CD14-positive monocyte (primary cell): ENCODE results near the gene ECSCR. TPM values are rescaled to one million over a fixed set of nuclear protein-coding genes. Genes with fewer than 3 reads are reported as not detected.

ENCODE experiments used
- DNase-seq, 3 donors: peaks; one replicate each; pipeline ENCODE4 v3.0.0-alpha.2; 2011 to 2022
- H2AFZ ChIP-seq: 2 replicates; pipeline ENCODE4 v1.6.0; 2012; ENCODE audit warnings: mild to moderate bottlenecking, low read depth, low read length, inconsistent platforms; ENCODE audit not compliant: insufficient read depth, poor library complexity, severe bottlenecking
- H3K27ac ChIP-seq, 2 donors: 1 replicate in 1 of 2; 2 replicates in 1 of 2; pipeline ENCODE4 v1.5.1; 2012 to 2013; ENCODE audit warnings: low read length in 2 of 2, control low read depth in 1 of 2, inconsistent platforms in 1 of 2, low read depth in 1 of 2, mild to moderate bottlenecking in 1 of 2
- H3K27me3 ChIP-seq, 2 donors: one replicate each; pipeline versions ENCODE4 v1.6.0 to v1.6.1; 2011 to 2013; ENCODE audit warnings: low read length in 2 of 2; ENCODE audit not compliant: control insufficient read depth in 2 of 2, insufficient read depth in 2 of 2
- H3K36me3 ChIP-seq, 2 donors: replicated peaks in 1 of 2; 1 replicate in 1 of 2; 2 replicates in 1 of 2; pipeline versions ENCODE4 v1.5.1 to v1.6.1; 2012 to 2013; ENCODE audit warnings: low read length in 2 of 2, control low read depth in 1 of 2, inconsistent platforms in 1 of 2, mild to moderate bottlenecking in 1 of 2; ENCODE audit not compliant: insufficient read depth in 2 of 2, control insufficient read depth in 1 of 2
- H3K4me1 ChIP-seq, 2 donors: 1 replicate in 1 of 2; 2 replicates in 1 of 2; pipeline versions ENCODE4 v1.5.1 to v1.6.1; 2012 to 2013; ENCODE audit warnings: low read length in 2 of 2, control low read depth in 1 of 2, inconsistent platforms in 1 of 2, mild to moderate bottlenecking in 1 of 2, moderate library complexity in 1 of 2; ENCODE audit not compliant: insufficient read depth in 2 of 2, control insufficient read depth in 1 of 2
- H3K4me2 ChIP-seq: replicated peaks from 2 replicates; pipeline ENCODE3; 2012; ENCODE audit warnings: low read length, moderate library complexity, mild to moderate bottlenecking; ENCODE audit not compliant: poor library complexity, severe bottlenecking; ENCODE audit errors: extremely low read depth
- H3K4me3 ChIP-seq, 3 experiments: fragments of 200-600 bp in 1 of 3; sonication (generic) in 1 of 3; replicated peaks in 1 of 3; 1 replicate in 2 of 3; 2 replicates in 1 of 3; pipeline ENCODE4 v1.5.1; 2011 to 2013; ENCODE audit warnings: low read length in 3 of 3, mild to moderate bottlenecking in 3 of 3, control low read depth in 2 of 3, low read depth in 2 of 3, inconsistent platforms in 1 of 3, moderate library complexity in 1 of 3
- H3K79me2 ChIP-seq: 2 replicates; pipeline ENCODE4 v1.6.0; 2012; ENCODE audit warnings: mild to moderate bottlenecking, control low read depth, inconsistent platforms, low read length, moderate library complexity; ENCODE audit not compliant: insufficient read depth
- H3K9ac ChIP-seq: 2 replicates; pipeline ENCODE4 v1.6.0; 2017; ENCODE audit warnings: low read length, mild to moderate bottlenecking; ENCODE audit not compliant: insufficient read depth, poor library complexity, severe bottlenecking
- H3K9me3 ChIP-seq, 2 donors: replicated peaks in 1 of 2; 1 replicate in 1 of 2; 2 replicates in 1 of 2; pipeline versions ENCODE4 v1.5.1 to v1.6.1; 2012 to 2013; ENCODE audit warnings: low read length in 2 of 2, control low read depth in 1 of 2; ENCODE audit not compliant: control insufficient read depth in 1 of 2, insufficient read depth in 1 of 2
- H4K20me1 ChIP-seq: 2 replicates; pipeline ENCODE4 v1.6.0; 2012; ENCODE audit warnings: mild to moderate bottlenecking, low read length, control low read depth, moderate library complexity; ENCODE audit not compliant: insufficient read depth
- H3K27ac Mint-ChIP-seq, 7 donors: one replicate each; pipeline ENCODE4 v1.8.0; 2020; ENCODE audit warnings: mild to moderate bottlenecking in 7 of 7, mixed read lengths in 7 of 7, moderate library complexity in 6 of 7, inconsistent platforms in 2 of 7
- H3K27me3 Mint-ChIP-seq, 3 donors: one replicate each; pipeline ENCODE4 v1.8.0; 2021 to 2022; ENCODE audit warnings: low read depth in 3 of 3, mild to moderate bottlenecking in 3 of 3, mixed read lengths in 3 of 3, moderate library complexity in 3 of 3, inconsistent platforms in 1 of 3
- H3K36me3 Mint-ChIP-seq, 2 donors: one replicate each; pipeline ENCODE4 v1.8.0; 2020; ENCODE audit warnings: mixed read lengths in 2 of 2, inconsistent platforms in 1 of 2, mild to moderate bottlenecking in 1 of 2
- H3K4me1 Mint-ChIP-seq: one replicate; pipeline ENCODE4 v1.8.0; 2020; ENCODE audit warnings: mild to moderate bottlenecking, mixed read lengths
- H3K4me3 Mint-ChIP-seq, 2 donors: one replicate each; pipeline ENCODE4 v1.8.0; 2020; ENCODE audit warnings: mild to moderate bottlenecking in 2 of 2, mixed read lengths in 2 of 2, moderate library complexity in 1 of 2
- H3K9me3 Mint-ChIP-seq, 7 donors: one replicate each; pipeline ENCODE4 v1.8.0; 2020 to 2022; ENCODE audit warnings: mixed read lengths in 7 of 7, mild to moderate bottlenecking in 6 of 7, moderate library complexity in 6 of 7, inconsistent platforms in 2 of 7
- WGBS: methylation state at CpG from one replicate; pipeline ENCODE4 v1.1.5; 2013; ENCODE audit warnings: missing lambda C conversion rate; ENCODE audit not compliant: insufficient coverage; 5-methylcytosine and 5-hydroxymethylcytosine counted together
- intact Hi-C, 2 donors: fragments of 100-400 bp; cut with micrococcal nuclease; formaldehyde crosslinking; loops; one replicate each; pipeline versions ENCODE4 v1.15.0 to v1.15.1; 2023
- polyA plus RNA-seq, 3 donors: library from polyadenylated mRNA; depleted of rRNA in 1 of 3; unstranded in 2 of 3; stranded (reverse) in 1 of 3; fragments of 300-500 nt in 2 of 3; fragments of >200 nt in 1 of 3; fragmentation: Illumina TruSeq in 2 of 3; gene quantifications; 1 replicate in 2 of 3; 2 replicates in 1 of 3; pipeline ENCODE4 v1.2.3, GENCODE V29; 2012 to 2021
- TF ChIP-seq, protein P1 (sequence below): fragments of 200-600 bp; IDR thresholded peaks from one replicate; pipeline ENCODE4 v1.8.0; 2022; ENCODE audit warnings: antibody characterized with exemption, mild to moderate bottlenecking

Gene ECSCR
- polyA plus RNA-seq, 3 donors, result not detected

DNA sequence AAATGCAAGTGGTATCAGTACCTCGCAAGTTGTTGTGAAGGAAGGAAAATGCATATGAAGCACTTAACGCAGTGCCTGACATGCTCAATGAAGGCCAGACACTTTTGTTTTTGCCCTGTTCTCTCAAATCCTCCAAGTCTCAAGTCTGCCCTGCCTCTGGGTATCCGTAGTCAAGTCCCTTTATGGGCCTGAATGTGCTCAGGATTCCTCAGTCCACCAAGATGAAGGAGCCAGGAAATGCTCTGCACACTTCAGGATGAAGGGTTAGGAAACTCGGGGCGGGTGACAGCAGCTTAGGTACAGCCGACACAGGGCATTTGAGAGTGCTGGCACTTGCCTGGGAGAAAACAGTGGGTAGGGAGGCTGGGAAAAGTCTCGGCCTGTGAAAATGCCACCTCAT lies 1.4 kb downstream of the ECSCR start:
- no peak overlapping the region for H3K4me2 ChIP-seq
- no peaks in the 10 kb centered on the region for H4K20me1 ChIP-seq
- H3K27ac Mint-ChIP-seq, result no peak overlapping the region
- no peak overlapping the region for H3K27ac ChIP-seq
- H3K9ac ChIP-seq, result no peak overlapping the region
- no peaks in the 10 kb centered on the region for H3K36me3 Mint-ChIP-seq
- peaks cover 0 to 2% (median 0%) of the 10 kb centered on the region in 7 donors for H3K9me3 Mint-ChIP-seq
- H3K79me2 ChIP-seq, result no peaks in the 10 kb centered on the region
- intact Hi-C loops, result no loop called here
- H3K4me1 Mint-ChIP-seq, result peaks cover 13% of the 10 kb centered on the region
- H3K27me3 Mint-ChIP-seq, result peaks cover 0 to 4% (median 3%) of the 10 kb centered on the region in 3 donors
- no peaks in the 10 kb centered on the region for H3K27me3 ChIP-seq
- no peak overlapping the region for H2AFZ ChIP-seq
- WGBS, result 76% methylated on average over 3 of the region's 7 CpGs
- TF ChIP-seq, protein P1, sequence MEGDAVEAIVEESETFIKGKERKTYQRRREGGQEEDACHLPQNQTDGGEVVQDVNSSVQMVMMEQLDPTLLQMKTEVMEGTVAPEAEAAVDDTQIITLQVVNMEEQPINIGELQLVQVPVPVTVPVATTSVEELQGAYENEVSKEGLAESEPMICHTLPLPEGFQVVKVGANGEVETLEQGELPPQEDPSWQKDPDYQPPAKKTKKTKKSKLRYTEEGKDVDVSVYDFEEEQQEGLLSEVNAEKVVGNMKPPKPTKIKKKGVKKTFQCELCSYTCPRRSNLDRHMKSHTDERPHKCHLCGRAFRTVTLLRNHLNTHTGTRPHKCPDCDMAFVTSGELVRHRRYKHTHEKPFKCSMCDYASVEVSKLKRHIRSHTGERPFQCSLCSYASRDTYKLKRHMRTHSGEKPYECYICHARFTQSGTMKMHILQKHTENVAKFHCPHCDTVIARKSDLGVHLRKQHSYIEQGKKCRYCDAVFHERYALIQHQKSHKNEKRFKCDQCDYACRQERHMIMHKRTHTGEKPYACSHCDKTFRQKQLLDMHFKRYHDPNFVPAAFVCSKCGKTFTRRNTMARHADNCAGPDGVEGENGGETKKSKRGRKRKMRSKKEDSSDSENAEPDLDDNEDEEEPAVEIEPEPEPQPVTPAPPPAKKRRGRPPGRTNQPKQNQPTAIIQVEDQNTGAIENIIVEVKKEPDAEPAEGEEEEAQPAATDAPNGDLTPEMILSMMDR, result no peak
- peaks cover 3 to 7% of the 10 kb centered on the region in 2 donors for H3K4me1 ChIP-seq
- H3K4me3 Mint-ChIP-seq, result no peak overlapping the region
- no peak overlapping the region for H3K4me3 ChIP-seq
- no peak for DNase-seq
- no peaks in the 10 kb centered on the region for H3K9me3 ChIP-seq
- no peaks in the 10 kb centered on the region for H3K36me3 ChIP-seq

DNA sequence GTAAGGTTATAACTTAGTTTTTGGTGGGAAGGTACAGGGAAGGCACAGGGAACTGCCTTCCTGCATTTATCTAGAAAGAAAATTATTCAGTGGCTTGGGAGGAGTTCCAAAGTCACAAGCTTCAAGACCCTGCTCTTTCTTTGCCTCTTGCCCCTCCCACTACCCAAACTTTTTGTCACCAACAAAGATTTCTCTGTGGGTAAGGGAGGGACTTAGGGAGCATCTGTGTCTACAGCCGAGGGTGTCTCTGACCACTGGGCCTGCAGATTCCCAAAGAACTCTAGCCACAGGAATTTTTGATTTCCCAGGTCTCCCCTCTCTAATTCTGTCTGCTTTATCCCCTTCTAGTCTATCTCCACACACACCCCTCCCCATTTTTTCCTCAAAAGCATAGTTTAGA lies 2.1 kb downstream of the ECSCR start:
- Histone ChIP-seq H4K20me1 (no peaks in the 10 kb centered on the region), H3K9me3 (no peaks in the 10 kb centered on the region), H3K27ac (no peak overlapping the region), H3K27me3 (no peaks in the 10 kb centered on the region), H3K4me2 (no peak overlapping the region), H3K9ac (no peak overlapping the region), H3K79me2 (no peaks in the 10 kb centered on the region), H3K36me3 (no peaks in the 10 kb centered on the region), H3K4me1 (peaks cover 3 to 7% of the 10 kb centered on the region in 2 donors), H2AFZ (no peak overlapping the region), H3K4me3 (no peak overlapping the region)
- no CpG with 5 or more reads among the region's 1 CpG for WGBS
- Mint-ChIP-seq H3K36me3 (no peaks in the 10 kb centered on the region), H3K4me1 (peaks cover 13% of the 10 kb centered on the region), H3K9me3 (peaks cover 0 to 2% (median 0%) of the 10 kb centered on the region in 7 donors), H3K27ac (no peak overlapping the region), H3K4me3 (no peak overlapping the region), H3K27me3 (peaks cover 0 to 4% (median 3%) of the 10 kb centered on the region in 3 donors)
- intact Hi-C loops, result no loop called here
- DNase-seq, result no peak
- TF ChIP-seq, protein P1, result no peak
